ENCODE data around the gene S100A9.

The S100A9 gene

GRCh38 chr1:153361480-153362109 lies 3.9 kb downstream of the S100A9 start:
- DNase-seq, result no peak

DNA sequence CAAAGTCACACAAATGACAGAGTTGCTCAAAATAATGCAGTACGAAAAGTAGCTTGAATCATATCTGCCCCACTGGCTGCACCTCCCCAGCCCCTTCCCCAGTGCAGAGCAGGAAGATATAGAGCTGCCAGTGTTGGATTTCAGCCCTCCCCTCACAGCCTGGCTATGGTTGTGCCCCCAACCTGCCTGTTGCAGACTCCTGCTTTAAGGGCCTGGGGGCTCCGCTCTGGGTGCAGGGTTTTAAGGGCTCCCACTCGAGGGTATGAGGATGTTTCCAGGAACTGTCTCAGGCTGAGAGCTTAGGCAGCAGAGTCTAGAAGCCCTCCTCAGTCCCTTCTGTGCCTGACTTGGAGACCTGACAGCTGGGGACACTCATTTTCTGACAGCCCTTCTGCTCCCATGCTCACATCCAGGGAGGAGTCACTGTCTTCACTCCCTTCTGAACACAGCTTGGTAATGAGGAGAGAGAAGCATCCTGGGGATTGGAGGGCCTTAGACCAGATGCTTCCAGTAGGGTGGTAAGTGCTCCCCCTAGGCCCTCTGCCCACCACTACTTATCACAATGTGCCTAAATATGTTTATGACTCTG lies 4.6 kb downstream of the S100A9 start:
- DNase-seq, result no peak

DNA sequence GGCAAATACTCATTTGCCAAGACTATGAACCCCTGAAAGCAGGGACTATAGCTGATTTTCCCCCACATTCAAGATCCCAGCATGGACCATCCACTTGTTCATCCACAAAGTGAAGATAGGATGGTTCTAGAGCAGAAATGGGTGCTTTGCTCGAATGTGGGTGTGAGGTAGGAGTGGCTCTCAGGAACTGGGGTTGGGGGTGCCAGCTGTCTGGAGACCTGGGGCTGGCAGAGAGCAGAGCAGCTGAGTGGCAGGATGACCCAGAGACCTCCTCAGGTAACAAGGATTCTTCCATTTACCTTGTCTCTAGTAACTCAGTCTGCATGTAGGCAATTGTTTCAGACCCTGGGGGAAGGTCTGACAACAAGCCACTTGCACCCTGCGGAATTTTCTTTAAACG lies 6.0 kb downstream of the S100A9 start:
- DNase-seq, result no peak

DNA sequence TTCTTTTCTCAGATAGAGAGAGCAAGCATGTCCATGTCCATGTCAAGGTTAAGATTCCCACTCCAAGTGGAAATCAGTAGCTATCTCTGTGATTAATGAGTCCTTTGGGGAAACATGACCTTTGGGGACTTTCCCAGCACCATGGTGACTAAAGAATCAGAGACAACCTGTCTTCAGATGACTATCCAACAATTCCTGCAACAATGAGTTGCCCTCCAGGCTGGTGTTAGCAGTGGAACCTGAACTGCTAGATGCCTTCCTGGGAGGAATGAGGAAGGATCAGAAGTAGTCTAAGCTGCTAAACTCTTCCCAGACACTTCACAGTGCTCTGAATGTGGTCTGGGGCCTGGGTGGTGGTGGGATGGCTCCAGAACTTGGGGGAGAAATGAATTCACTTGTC lies 6.5 kb downstream of the S100A9 start:
- no peak for DNase-seq

- DNase-seq, result no peak
Observed at GRCh38 chr1:153364766-153365666, 7.4 kb downstream of the S100A9 start.

DNA sequence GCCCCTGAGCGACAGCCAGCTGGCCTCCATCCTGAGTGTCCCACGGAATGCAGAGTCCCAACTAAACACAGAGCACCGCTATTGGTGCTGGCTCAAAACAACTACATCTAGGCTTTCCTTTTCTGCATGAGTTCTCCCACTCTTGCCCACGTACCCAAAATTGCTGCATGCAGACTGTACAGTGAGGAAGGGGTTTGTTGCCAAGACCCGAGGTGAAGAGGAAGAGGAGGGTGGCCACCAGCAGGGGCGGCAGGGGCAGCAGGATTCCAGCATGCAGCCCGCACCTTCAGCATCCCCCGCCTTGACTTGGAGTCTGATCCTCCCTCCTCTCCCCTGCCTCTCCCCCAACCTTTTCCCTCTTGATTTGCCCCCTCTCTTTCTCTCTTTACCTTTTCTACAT lies 8.0 kb downstream of the S100A9 start:
- DNase-seq, result no peak

GRCh38 chr1:153366261-153366660 lies 8.6 kb downstream of the S100A9 start:
- DNase-seq, result no peak

- DNase-seq, result no peak
Observed at GRCh38 chr1:153367090-153367489, 9.4 kb downstream of the S100A9 start.

GRCh38 chr1:153368495-153368894 lies 10.8 kb downstream of the S100A9 start:
- DNase-seq, result no peak

GRCh38 chr1:153370146-153370545 lies 12.5 kb downstream of the S100A9 start:
- no peak for DNase-seq

DNA sequence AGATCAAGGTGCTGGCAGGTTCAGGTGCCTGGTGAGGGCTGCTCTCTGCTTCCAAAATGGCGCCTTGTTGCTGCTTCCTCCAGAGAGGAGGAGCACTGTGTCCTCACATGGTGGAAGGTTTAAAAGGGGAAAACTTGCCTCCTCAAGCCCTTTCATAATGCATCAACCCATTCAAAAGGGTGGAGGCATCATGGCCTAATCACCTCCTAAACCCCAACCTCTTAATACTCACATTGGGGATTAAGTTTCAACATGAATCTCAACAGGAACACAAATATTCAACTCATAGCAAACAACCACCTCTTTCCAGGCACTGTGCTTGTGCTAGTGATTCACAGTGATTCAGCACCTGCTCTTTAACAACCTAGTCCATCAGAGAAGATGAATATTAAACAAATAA lies 13.6 kb downstream of the S100A9 start:
- no peak for DNase-seq

GRCh38 chr1:153372571-153372970 lies 14.9 kb downstream of the S100A9 start:
- no peak for DNase-seq

DNA sequence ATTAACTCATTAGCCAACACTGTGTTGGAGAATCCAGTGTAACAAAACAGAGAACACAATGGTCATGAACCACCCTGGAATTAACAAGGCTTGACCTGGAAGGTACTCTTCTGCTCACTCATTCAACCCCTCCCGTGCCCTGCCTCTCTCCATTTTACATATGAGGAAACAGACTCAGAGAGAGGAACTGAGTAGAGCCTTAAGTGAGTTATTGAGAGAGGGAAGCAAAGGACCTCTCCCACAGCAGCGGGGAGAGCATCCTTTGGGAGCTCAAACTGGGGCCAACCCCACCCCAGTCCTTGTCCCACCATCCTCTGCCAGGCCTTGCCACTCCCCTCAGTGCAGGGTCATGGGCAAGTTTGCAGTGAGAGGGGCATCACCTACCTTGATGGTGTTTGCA lies 16.4 kb downstream of the S100A9 start:
- no peak for DNase-seq

- no peak for DNase-seq
Observed at GRCh38 chr1:153375511-153375910, 17.9 kb downstream of the S100A9 start, which contains the start of gene S100A12. Gene S100A12, minus strand, starts transcription at chr1:153375621. Its CDS starts 1,029 bp downstream, at chr1:153374592.

- no peak for DNase-seq
Observed at GRCh38 chr1:153379591-153379990, 21.9 kb downstream of the S100A9 start.

DNA sequence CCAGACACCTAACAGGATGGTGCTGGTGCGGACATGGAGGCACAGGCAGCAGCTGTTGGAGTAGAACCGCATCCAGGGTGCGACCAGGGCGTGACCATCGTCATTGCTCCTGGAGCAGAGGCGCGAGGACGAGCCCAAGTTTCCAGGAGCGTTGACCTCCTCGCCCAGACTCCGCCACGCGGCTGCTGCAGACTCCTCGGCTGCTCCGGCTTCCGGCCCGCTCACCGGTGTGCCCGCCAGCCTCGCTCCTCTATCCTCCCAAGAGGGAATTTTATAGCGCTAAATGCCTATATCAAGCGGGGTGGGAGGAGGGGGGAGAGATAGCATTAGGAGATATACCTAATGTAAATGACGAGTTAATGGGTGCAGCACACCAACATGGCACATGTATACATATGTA lies 23.1 kb downstream of the S100A9 start:
- no peak for DNase-seq

DNA sequence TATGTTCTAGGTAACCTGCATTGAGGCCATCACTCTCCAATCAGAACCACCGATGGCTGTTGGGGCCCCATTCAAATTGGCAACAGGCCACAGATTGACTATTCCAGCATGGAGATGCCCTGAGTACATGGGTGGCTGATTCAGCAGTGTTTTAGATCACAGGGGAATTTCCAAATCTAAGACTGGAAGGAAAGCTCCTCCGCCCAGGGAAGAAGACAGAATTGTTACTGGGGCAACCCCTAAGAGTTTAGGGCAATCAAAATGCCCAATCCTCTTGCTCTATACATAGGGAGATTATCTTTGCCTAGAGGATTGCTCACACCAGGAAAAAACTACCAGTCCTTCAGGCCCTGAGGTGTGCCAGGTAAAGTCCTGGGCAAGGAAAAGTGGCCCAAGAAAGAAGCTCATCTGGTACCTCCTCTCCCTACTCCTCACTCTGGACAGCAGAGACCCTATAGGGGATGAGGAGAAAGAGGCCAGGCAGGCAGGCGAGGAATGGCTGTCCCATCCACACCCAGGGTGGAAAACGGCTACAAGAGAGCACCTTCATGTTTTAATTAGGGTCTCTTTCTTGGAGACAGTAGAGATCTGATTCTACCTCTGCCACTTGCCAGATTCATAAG lies 27.4 kb downstream of the S100A9 start:
- no peak for DNase-seq

GRCh38 chr1:153386500-153386901 lies 28.8 kb downstream of the S100A9 start:
- DNase-seq, result no peak

- DNase-seq, result no peak
Observed at GRCh38 chr1:153387001-153387400, 29.3 kb downstream of the S100A9 start.

DNA sequence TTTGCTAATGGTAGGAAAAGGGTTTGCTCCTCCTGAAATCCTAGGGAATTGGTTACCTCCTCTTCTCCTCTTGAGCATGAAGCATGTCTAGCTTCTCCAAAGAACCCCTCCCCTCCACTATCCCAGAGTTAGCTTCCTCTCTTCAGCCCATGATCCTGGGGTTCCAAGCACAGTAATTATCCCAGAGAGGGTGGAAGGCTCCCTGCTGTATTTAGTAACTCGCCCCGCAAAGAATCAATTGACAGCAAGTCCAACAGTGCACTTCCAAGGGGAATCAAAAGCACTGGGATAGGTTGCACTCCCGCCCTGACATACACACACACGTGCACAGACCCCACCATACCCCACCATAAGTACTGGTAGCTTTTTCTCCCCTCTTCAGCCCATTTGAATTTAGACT lies 30.1 kb downstream of the S100A9 start:
- no peak for DNase-seq

DNA sequence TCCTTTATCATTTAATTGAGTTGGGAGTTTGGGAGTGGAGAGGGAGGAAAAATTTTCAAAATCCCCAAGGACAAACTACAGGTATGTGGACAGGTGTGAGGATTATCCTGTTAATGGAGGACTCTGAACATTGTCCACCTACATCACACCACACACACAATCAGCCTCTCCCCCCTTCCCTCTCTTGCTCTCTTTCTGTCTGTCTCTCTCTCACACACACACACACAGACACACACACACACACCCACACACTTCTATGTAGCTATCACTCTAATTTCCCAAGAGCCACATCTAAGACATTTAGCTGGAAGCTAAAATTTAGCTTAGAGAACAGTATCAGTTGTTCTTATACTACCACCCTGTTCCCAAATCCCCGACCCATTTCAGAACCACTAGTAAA lies 31.7 kb downstream of the S100A9 start:
- no peak for DNase-seq

DNA sequence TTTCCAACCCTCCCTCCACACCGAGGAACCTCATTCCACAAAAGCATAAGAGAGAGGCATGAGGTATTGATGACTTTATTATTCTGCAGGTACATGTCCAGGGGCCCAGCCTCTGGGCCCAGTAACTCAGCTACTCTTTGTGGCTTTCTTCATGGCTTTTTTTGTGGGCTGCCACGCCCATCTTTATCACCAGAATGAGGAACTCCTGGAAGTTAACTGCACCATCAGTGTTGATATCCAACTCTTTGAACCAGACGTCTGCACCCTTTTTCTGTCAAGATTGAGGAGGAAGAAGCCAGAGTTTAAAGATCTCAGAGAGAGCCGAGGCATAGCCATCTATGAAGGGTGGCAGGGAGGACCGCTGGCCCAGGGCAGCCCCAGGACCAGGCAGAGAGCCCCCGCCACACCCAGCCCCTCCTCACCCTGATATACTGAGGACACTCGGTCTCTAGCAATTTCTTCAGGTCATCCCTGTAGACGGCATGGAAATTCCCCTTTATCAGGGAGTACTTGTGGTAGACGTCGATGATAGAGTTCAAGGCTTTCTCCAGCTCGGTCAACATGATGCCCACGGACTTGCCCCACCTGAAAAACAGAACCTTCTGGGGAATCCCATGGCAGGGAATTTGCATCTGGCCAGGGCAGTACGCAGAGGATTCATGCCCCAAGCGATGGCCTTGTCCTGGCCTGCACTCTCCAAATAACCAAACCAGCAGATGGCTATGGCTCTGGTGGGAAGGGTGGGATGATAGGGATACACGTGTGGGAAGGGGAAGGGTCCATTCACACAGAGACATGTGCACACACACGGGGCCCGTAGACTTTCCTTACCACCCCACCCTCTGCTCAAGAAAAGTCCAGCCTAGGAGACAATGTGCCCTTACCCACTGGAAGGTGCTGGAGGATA lies 32.6 kb downstream of the S100A9 start:
- no peak for DNase-seq

All from NCI-H510A (cell line).